Measurements from ENCODE around the gene PTPRB.

Gene PTPRB

DNA sequence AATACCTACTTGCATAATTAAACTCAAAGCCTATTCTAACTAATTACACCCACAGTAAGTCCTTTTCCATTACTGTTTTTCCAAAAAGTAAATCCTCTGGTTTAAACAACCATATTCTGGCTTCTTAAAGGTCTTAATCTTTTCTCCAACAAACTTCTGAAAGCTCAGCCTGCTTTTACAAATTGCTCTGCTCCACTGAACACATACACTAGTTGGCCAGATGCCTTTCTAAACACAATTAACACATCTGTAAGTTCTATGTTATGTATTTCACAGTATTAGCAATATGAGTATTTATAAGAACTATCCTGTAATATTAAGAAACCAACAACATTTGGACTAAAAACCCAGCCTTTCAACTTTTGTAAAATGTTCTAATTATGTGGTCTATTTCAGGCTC, 30.1 kb downstream of the PTPRB start:
- DNase-seq (ENCODE audit: low read depth): peak; percentile 6
- no peak overlapping the region for H3K4me3 ChIP-seq (ENCODE audit: low read depth, low read length)

DNA sequence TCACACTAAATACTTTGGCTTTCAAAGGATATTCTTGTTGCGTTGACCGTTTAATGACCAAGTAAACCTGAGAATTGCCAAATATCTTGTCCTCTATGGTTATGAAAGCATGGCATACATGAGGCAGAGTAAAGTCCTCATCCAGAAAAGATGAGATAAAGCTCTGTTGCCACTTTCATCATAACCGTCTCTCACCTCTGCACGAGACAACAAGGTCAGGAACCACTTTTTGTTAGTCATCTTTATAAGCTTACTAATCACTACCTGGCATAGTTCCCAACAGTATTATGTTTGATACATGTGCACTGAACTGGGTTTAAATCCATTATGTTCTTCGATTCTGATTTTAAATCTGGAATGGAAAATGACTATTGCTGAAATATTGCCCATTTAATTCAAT, 31.3 kb downstream of the PTPRB start:
- no peak for DNase-seq (ENCODE audit: low read depth)
- no peak overlapping the region for H3K4me3 ChIP-seq (ENCODE audit: low read depth, low read length)
- TF ChIP-seq, protein P1, sequence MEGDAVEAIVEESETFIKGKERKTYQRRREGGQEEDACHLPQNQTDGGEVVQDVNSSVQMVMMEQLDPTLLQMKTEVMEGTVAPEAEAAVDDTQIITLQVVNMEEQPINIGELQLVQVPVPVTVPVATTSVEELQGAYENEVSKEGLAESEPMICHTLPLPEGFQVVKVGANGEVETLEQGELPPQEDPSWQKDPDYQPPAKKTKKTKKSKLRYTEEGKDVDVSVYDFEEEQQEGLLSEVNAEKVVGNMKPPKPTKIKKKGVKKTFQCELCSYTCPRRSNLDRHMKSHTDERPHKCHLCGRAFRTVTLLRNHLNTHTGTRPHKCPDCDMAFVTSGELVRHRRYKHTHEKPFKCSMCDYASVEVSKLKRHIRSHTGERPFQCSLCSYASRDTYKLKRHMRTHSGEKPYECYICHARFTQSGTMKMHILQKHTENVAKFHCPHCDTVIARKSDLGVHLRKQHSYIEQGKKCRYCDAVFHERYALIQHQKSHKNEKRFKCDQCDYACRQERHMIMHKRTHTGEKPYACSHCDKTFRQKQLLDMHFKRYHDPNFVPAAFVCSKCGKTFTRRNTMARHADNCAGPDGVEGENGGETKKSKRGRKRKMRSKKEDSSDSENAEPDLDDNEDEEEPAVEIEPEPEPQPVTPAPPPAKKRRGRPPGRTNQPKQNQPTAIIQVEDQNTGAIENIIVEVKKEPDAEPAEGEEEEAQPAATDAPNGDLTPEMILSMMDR (IDR thresholded peaks at IDR 0.05; ENCODE audit: control insufficient read depth, extremely low read depth, insufficient read depth): no peak

More for the DNA sequence above, 30.1 kb downstream of the PTPRB start:
- TF ChIP-seq, protein P1 (IDR thresholded peaks at IDR 0.05; ENCODE audit: control insufficient read depth, extremely low read depth, insufficient read depth): no peak

DNA sequence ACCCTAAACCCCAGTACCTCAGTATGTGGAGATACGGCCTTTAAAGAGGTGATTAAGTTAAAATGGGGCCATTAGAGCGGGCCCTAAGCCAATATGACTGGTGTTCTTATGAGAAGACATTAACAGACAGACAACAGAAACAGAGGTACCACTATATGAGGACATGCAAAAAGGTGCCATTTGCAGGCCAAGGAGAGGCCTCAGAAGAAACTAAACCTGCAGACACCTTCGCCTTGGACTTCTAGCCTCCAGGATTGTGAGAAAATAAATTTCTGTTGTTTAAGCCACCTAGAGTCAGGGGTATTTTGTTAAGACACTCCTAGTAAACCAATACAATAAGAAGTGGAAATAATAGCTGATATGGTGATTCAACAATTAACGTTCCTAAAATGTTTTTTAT, 32.6 kb downstream of the PTPRB start:
- TF ChIP-seq, protein P1 (IDR thresholded peaks at IDR 0.05; ENCODE audit: control insufficient read depth, extremely low read depth, insufficient read depth): no peak
- H3K4me3 ChIP-seq (ENCODE audit: low read depth, low read length): no peak overlapping the region
- DNase-seq (ENCODE audit: low read depth): no peak

DNA sequence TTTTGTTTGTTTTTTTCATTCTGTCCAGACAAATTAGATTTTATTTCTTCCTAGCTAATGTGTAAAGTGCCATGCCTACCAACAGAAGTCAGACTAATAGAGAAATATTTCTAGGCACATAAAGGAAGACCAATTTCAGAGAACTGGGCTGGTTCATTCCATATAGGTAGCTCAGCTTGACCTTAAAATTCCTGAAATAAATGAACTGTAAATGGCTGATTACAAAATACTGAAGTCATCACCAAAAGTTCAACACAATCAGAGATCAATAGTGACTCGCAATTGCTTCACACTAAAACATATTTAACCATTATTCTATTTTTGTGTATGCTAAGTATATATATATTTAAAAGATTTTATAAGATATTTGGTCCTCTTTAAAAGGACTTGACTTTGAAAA, 34.2 kb downstream of the PTPRB start:
- no peak overlapping the region for H3K4me3 ChIP-seq (ENCODE audit: low read depth, low read length)
- TF ChIP-seq, protein P1 (IDR thresholded peaks at IDR 0.05; ENCODE audit: control insufficient read depth, extremely low read depth, insufficient read depth): no peak
- no peak for DNase-seq (ENCODE audit: low read depth)

DNA sequence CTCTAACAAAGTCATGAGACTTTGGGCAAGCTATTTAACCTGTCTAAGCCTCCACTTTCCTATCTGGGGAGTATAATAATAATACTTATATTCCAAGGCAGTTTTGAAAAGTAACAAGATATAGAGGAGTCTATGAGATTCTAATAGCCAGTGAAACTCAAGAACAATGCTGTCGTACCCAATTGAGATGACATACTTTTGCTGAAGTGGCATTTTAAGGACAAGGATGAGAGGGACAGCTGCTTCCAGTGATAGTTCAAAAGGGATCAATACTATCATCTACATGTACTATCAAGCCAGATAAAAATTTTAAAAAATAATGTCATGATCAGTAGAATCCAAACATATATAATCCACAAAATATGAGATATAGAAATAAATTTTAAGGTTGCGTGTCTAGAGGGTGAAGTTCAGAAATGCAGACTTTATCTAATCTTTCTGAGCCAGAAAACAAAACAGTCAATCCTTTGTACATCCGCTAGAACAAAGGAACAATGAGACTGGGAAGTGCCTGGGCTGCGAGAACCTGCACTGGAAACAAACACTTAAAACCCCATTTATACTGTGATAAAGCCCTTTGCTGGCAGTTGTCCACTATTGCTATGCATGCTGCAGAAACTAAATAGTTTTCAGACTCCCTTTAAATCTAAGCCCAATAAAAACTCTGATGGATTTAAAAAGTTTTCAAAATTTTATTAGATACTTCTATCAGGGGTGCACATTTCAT, 38.6 kb downstream of the PTPRB start:
- TF ChIP-seq, protein P1 (IDR thresholded peaks at IDR 0.05; ENCODE audit: control insufficient read depth, extremely low read depth, insufficient read depth): no peak
- no peak overlapping the region for H3K4me3 ChIP-seq (ENCODE audit: low read depth, low read length)
- DNase-seq (ENCODE audit: low read depth): peak; percentile 19

DNA sequence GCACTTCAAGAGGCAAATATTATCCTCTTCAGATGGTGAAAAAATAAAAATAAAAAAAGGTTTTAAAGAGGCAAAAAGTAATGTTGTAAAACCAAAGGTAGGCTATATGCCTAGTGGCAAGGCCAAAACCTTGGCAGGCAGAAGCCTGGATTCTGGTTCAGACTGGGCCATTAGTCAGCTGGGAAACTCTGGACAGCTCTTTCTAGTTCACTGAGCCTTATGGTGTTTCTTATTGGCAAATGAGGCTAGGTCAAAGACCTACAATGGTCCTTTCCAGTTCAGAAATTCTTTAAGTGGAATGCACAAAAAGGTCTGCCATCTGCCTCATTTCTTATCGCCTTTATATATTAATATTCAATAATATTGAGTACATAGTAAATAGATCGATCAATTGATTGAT, 44.6 kb downstream of the PTPRB start:
- DNase-seq (ENCODE audit: low read depth): no peak
- no peak overlapping the region for H3K4me3 ChIP-seq (ENCODE audit: low read depth, low read length)
- TF ChIP-seq, protein P1 (IDR thresholded peaks at IDR 0.05; ENCODE audit: control insufficient read depth, extremely low read depth, insufficient read depth): no peak

Measured in LNCaP clone FGC (cell line).